Stimulated activated naive CD8-positive, alpha-beta T cell treated with anti-CD3 and anti-CD28 coated beads, Interleukin-15, Interleukin-2, amounts not matched to agents 100 ng/mL and 50 ng/mL, for 24 hours (primary cell): ENCODE results near the gene KIF5A.
A peak's percentile ranks its signal among the peaks of the same experiment; 100 is the strongest.
"Not testable (repeated sequence)": the region's sequence is repeated elsewhere in the genome, so short reads cannot be mapped to it uniquely, and the experiment has no call there.

Experiments
- H3K27ac Mint-ChIP-seq: one replicate; pipeline ENCODE4 v1.8.0; 2021; ENCODE audit warnings: mild to moderate bottlenecking, mixed read lengths
- H3K27me3 Mint-ChIP-seq: one replicate; pipeline ENCODE4 v1.8.0; 2021; ENCODE audit warnings: mixed read lengths
- H3K36me3 Mint-ChIP-seq: one replicate; pipeline ENCODE4 v1.8.0; 2021; ENCODE audit warnings: low read depth, mixed read lengths
- H3K4me1 Mint-ChIP-seq: one replicate; pipeline ENCODE4 v1.8.0; 2021; ENCODE audit warnings: low read depth, mixed read lengths
- H3K4me3 Mint-ChIP-seq: one replicate; pipeline ENCODE4 v1.8.0; 2021; ENCODE audit warnings: mild to moderate bottlenecking, mixed read lengths
- H3K9me3 Mint-ChIP-seq: one replicate; pipeline ENCODE4 v1.8.0; 2021; ENCODE audit warnings: mixed read lengths

Gene KIF5A

GRCh38 chr12:57588951-57589610 is 39.2 kb downstream of the KIF5A start:
- not testable (repeated sequence) for H3K9me3 Mint-ChIP-seq, H3K27me3 Mint-ChIP-seq, H3K36me3 Mint-ChIP-seq, H3K27ac Mint-ChIP-seq, H3K4me3 Mint-ChIP-seq
- peaks cover 19% of the 10 kb centered on the region for H3K4me1 Mint-ChIP-seq

- H3K4me1 Mint-ChIP-seq, result peaks cover 19% of the 10 kb centered on the region
- H3K4me3 Mint-ChIP-seq, result peak overlapping the region; percentile 89
- peak overlapping the region; percentile 80 for H3K27ac Mint-ChIP-seq
- peaks cover 10% of the 10 kb centered on the region for H3K36me3 Mint-ChIP-seq
- H3K27me3 Mint-ChIP-seq, result no peaks in the 10 kb centered on the region
- no peaks in the 10 kb centered on the region for H3K9me3 Mint-ChIP-seq
Observed at GRCh38 chr12:57590479-57590863, 40.6 kb downstream of the KIF5A start.

- H3K4me3 Mint-ChIP-seq, result peak within 1 kb of the TSS; percentile 89
- peaks cover 10% of the 10 kb centered on the region for H3K36me3 Mint-ChIP-seq
- H3K27me3 Mint-ChIP-seq, result no peaks in the 10 kb centered on the region
- H3K4me1 Mint-ChIP-seq, result peaks cover 19% of the 10 kb centered on the region
- H3K27ac Mint-ChIP-seq, result peak within 1 kb of the TSS; percentile 80
- no peaks in the 10 kb centered on the region for H3K9me3 Mint-ChIP-seq
Observed at GRCh38 chr12:57590864-57591781, 41.3 kb downstream of the KIF5A start, which contains the start of gene PIP4K2C. PIP4K2C (plus strand) TSS chr12:57591192; CDS start chr12:57591290, 98 bp downstream.

- H3K36me3 Mint-ChIP-seq, result peaks cover 10% of the 10 kb centered on the region
- peak overlapping the region; percentile 89 for H3K4me3 Mint-ChIP-seq
- no peaks in the 10 kb centered on the region for H3K9me3 Mint-ChIP-seq
- H3K27me3 Mint-ChIP-seq, result no peaks in the 10 kb centered on the region
- H3K4me1 Mint-ChIP-seq, result peaks cover 19% of the 10 kb centered on the region
- peak overlapping the region; percentile 68 for H3K27ac Mint-ChIP-seq
Observed at GRCh38 chr12:57591782-57592325, 42.0 kb downstream of the KIF5A start.

- Mint-ChIP-seq H3K9me3 (no peaks in the 10 kb centered on the region), H3K4me3 (peak overlapping the region; percentile 89), H3K27ac (no peak overlapping the region), H3K27me3 (no peaks in the 10 kb centered on the region), H3K4me1 (peaks cover 19% of the 10 kb centered on the region), H3K36me3 (peaks cover 16% of the 10 kb centered on the region)
Observed at GRCh38 chr12:57592551-57593165, 42.8 kb downstream of the KIF5A start.

- H3K27me3 Mint-ChIP-seq, result no peaks in the 10 kb centered on the region
- no peak overlapping the region for H3K4me3 Mint-ChIP-seq
- no peak overlapping the region for H3K27ac Mint-ChIP-seq
- H3K9me3 Mint-ChIP-seq, result no peaks in the 10 kb centered on the region
- peaks cover 19% of the 10 kb centered on the region for H3K4me1 Mint-ChIP-seq
- H3K36me3 Mint-ChIP-seq, result peaks cover 19% of the 10 kb centered on the region
Observed at GRCh38 chr12:57593187-57593586, 43.3 kb downstream of the KIF5A start.

GRCh38 chr12:57600395-57600794 is 50.6 kb downstream of the KIF5A start:
- H3K36me3 Mint-ChIP-seq, result peaks cover 51% of the 10 kb centered on the region
- peaks cover 19% of the 10 kb centered on the region for H3K4me1 Mint-ChIP-seq
- no peak overlapping the region for H3K27ac Mint-ChIP-seq
- no peaks in the 10 kb centered on the region for H3K27me3 Mint-ChIP-seq
- H3K9me3 Mint-ChIP-seq, result no peaks in the 10 kb centered on the region
- no peak overlapping the region for H3K4me3 Mint-ChIP-seq

- H3K9me3 Mint-ChIP-seq, result no peaks in the 10 kb centered on the region
- H3K27ac Mint-ChIP-seq, result no peak overlapping the region
- peaks cover 29% of the 10 kb centered on the region for H3K4me1 Mint-ChIP-seq
- H3K36me3 Mint-ChIP-seq, result peaks cover 46% of the 10 kb centered on the region
- no peak overlapping the region for H3K4me3 Mint-ChIP-seq
- H3K27me3 Mint-ChIP-seq, result no peaks in the 10 kb centered on the region
Observed at GRCh38 chr12:57602544-57602943, 52.7 kb downstream of the KIF5A start.

- H3K4me1 Mint-ChIP-seq, result peaks cover 29% of the 10 kb centered on the region
- peak overlapping the region; percentile 84 for H3K4me3 Mint-ChIP-seq
- no peaks in the 10 kb centered on the region for H3K27me3 Mint-ChIP-seq
- H3K36me3 Mint-ChIP-seq, result peaks cover 42% of the 10 kb centered on the region
- no peaks in the 10 kb centered on the region for H3K9me3 Mint-ChIP-seq
- no peak overlapping the region for H3K27ac Mint-ChIP-seq
Observed at GRCh38 chr12:57603324-57603723, 53.5 kb downstream of the KIF5A start.

- Mint-ChIP-seq H3K36me3 (peaks cover 37% of the 10 kb centered on the region), H3K4me1 (peaks cover 29% of the 10 kb centered on the region), H3K27ac (peak overlapping the region; percentile 78), H3K9me3 (no peaks in the 10 kb centered on the region), H3K4me3 (peak overlapping the region; percentile 84), H3K27me3 (no peaks in the 10 kb centered on the region)
Observed at GRCh38 chr12:57603815-57604453, 54.1 kb downstream of the KIF5A start.

- Mint-ChIP-seq H3K4me3 (peak within 1 kb of the TSS; percentile 84), H3K27me3 (no peaks in the 10 kb centered on the region), H3K27ac (peak within 1 kb of the TSS; percentile 83), H3K4me1 (peaks cover 29% of the 10 kb centered on the region), H3K36me3 (peaks cover 31% of the 10 kb centered on the region), H3K9me3 (no peaks in the 10 kb centered on the region)
Observed at GRCh38 chr12:57604454-57604991, 54.7 kb downstream of the KIF5A start, which contains the start of gene DTX3. DTX3 (plus strand) TSS chr12:57604824; CDS start chr12:57606518, 1,694 bp downstream.

- Mint-ChIP-seq H3K4me1 (peaks cover 29% of the 10 kb centered on the region), H3K27ac (peak overlapping the region; percentile 83), H3K9me3 (no peaks in the 10 kb centered on the region), H3K27me3 (peaks cover under 1% of the 10 kb centered on the region), H3K4me3 (peak overlapping the region; percentile 84), H3K36me3 (peaks cover 28% of the 10 kb centered on the region)
Observed at GRCh38 chr12:57604992-57605810, 55.4 kb downstream of the KIF5A start.

GRCh38 chr12:57605811-57606311 is 56.0 kb downstream of the KIF5A start:
- Mint-ChIP-seq H3K27ac (no peak overlapping the region), H3K4me1 (peaks cover 36% of the 10 kb centered on the region), H3K4me3 (peak overlapping the region; percentile 84), H3K9me3 (no peaks in the 10 kb centered on the region), H3K27me3 (peaks cover 3% of the 10 kb centered on the region), H3K36me3 (peaks cover 21% of the 10 kb centered on the region)
